ENCODE data around the gene NIPSNAP3A. TPM values are rescaled to one million over a fixed set of nuclear protein-coding genes. Genes with fewer than 3 reads are reported as not detected.

NIPSNAP3A gene
- total RNA-seq, 1 donor from 2014 or later, result 19.3 TPM

GRCh38 chr9:104800068-104800785 lies 52.7 kb downstream of the NIPSNAP3A start:
- intact Hi-C loops (cut with micrococcal nuclease), result no loop called here

- intact Hi-C loops (cut with micrococcal nuclease), result no loop called here
These were observed 54.6 kb downstream of the NIPSNAP3A start for GRCh38 chr9:104802110-104802509.

GRCh38 chr9:104802906-104803305 lies 55.4 kb downstream of the NIPSNAP3A start:
- intact Hi-C loops (cut with micrococcal nuclease), result no loop called here

DNA sequence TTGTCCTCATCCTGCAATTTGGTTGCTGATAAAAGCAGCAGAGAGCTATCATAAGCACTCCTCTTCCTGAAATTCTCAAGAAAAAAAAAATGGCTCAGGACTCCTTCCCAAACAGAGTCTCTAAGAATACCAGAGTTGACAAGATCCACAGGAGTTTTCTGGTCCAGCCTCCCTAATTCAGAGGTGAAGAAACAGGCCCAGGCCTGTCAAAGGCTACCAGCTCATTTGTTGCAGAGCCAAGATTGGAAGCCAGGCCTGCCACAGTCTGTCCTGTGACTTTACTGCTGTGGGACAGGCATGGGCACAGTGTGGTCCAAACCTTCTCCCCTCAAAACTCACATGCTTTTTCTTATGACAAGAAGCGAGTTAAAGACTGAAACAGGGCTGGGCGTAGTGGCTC lies 58.0 kb downstream of the NIPSNAP3A start:
- intact Hi-C loops (cut with micrococcal nuclease), result no loop called here

GRCh38 chr9:104808035-104808614 lies 60.6 kb downstream of the NIPSNAP3A start:
- intact Hi-C loops (cut with micrococcal nuclease), result no loop called here

Other genes starting within 250 kb of the NIPSNAP3A start
- gene OR13F1, start 243.4 kb upstream of the NIPSNAP3A start, total RNA-seq, result not detected in 2 replicates
- not detected in 2 replicates for gene OR13C4, start 220.5 kb upstream of the NIPSNAP3A start, total RNA-seq
- gene OR13C3, start 210.8 kb upstream of the NIPSNAP3A start, total RNA-seq, result not detected in 2 replicates
- gene OR13C8, start 178.5 kb upstream of the NIPSNAP3A start, total RNA-seq, result not detected in 2 replicates
- gene OR13C5, start 148.3 kb upstream of the NIPSNAP3A start, total RNA-seq, result not detected in 2 replicates
- not detected in 2 replicates for gene OR13C2, start 142.1 kb upstream of the NIPSNAP3A start, total RNA-seq
- gene OR13C9, start 129.5 kb upstream of the NIPSNAP3A start, total RNA-seq, result not detected in 2 replicates
- not detected in 2 replicates for gene OR13D1, start 53.2 kb upstream of the NIPSNAP3A start, total RNA-seq
- gene NIPSNAP3B, start 16.4 kb downstream of the NIPSNAP3A start, total RNA-seq, result 0.66 and 0.98 TPM in 2 replicates
- gene ABCA1, start 180.5 kb downstream of the NIPSNAP3A start, total RNA-seq, result 0.05 and 0.14 TPM in 2 replicates